ENCODE measurements around the gene ARMC7. TPM values are rescaled to one million over a fixed set of nuclear protein-coding genes. Genes with fewer than 3 reads are reported as not detected.

ARMC7 gene
- 10 to 100 TPM; 16.1 to 17.0 TPM for total RNA-seq

GRCh38 chr17:75109407-75110233, at the start of gene ARMC7:
Gene ARMC7 (plus strand): TSS chr17:75109969. CDS start chr17:75110289, 320 bp downstream.
- peaks cover 48% of the 10 kb centered on the region for H3K4me1 Mint-ChIP-seq (ENCODE audit: low read depth)
- H3K9me3 Mint-ChIP-seq (ENCODE audit: insufficient read depth) = no peaks in the 10 kb centered on the region
- DNase-seq (peak; percentile 92), ATAC-seq (peak; percentile 86)
- peak within 1 kb of the TSS; percentile 92 for H3K4me3 Mint-ChIP-seq
- ChIA-PET CTCF (interaction anchor here (0.8 to 8.9 kb wide), 5 partner anchors 22 to 148 kb away, joined by 3 to 210 read pairs (median 14); partner anchors contain the start of gene NT5C), POLR2A (interaction anchor here (0.7 to 2.5 kb wide), 10 partner anchors 14 to 161 kb away, joined by 3 to 10 read pairs (median 4); partner anchors contain the start of genes MIF4GD, NT5C, NUP85 and SLC16A5)
- no peaks in the 10 kb centered on the region for H3K27me3 Mint-ChIP-seq (ENCODE audit: low read depth)
- peaks cover 15% of the 10 kb centered on the region for H3K36me3 Mint-ChIP-seq (ENCODE audit: low read depth)
- peak within 1 kb of the TSS; percentile 87 for H3K27ac Mint-ChIP-seq

DNA sequence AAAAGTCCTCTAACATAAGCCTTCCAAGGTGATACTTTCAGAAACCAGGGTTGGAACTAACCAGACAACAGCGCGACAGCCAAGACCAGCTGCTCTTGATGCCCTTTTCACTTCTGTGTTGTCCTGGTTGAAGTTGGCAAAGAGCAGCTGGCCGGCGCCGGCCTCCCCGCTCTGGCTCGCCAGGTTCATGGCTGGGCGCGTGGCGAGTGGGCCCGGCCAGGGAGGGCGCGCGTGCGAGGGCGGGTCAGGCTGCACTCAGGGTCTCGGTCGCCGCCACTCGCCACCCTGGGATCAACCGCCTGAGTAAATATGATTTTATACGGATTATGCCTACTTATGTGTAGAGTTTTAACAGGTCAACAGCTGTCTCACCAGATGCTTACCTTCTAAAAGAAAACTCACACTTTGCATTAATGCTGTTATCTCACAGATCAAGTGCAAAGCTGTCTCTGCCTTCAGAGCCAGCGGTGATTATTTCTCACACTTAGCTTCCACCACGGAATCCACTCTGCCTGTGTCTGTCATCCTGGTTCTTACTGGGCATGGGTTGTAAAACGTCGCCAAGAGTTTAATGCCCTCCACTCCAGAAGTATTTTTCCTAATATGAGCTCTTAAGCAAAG, 49.2 kb upstream of the ARMC7 start:
- POLR2A ChIA-PET = interaction anchor here (1.0 to 1.2 kb wide), 2 partner anchors 94 to 141 kb away, joined by 3 to 5 read pairs; no protein-coding TSS in a partner anchor
- Mint-ChIP-seq H3K36me3 (ENCODE audit: low read depth) (peaks cover 42% of the 10 kb centered on the region), H3K4me3 (no peak overlapping the region), H3K27me3 (ENCODE audit: low read depth) (no peaks in the 10 kb centered on the region), H3K9me3 (ENCODE audit: insufficient read depth) (no peaks in the 10 kb centered on the region), H3K27ac (no peak overlapping the region), H3K4me1 (ENCODE audit: low read depth) (peaks cover 25% of the 10 kb centered on the region)
- ATAC-seq = no peak
- CTCF ChIA-PET = interaction anchor here (0.5 to 3.7 kb wide), 18 partner anchors 9 to 352 kb away, joined by 3 to 25 read pairs (median 7); partner anchors contain the start of genes MIF4GD and NT5C
- DNase-seq = no peak

- CTCF ChIA-PET = interaction anchor here (1.0 to 3.7 kb wide), 12 partner anchors 8 to 159 kb away, joined by 3 to 25 read pairs (median 7); partner anchors contain the start of gene NT5C
- ATAC-seq = no peak
- H3K36me3 Mint-ChIP-seq (ENCODE audit: low read depth) = peaks cover 41% of the 10 kb centered on the region
These were observed 48.7 kb upstream of the ARMC7 start for GRCh38 chr17:75061055-75061438.

GRCh38 chr17:75061618-75062017, 48.2 kb upstream of the ARMC7 start:
- no peaks in the 10 kb centered on the region for H3K27me3 Mint-ChIP-seq (ENCODE audit: low read depth)
- ChIA-PET CTCF (interaction anchor here (1.0 to 3.7 kb wide), 5 partner anchors 13 to 100 kb away, joined by 3 to 25 read pairs (median 4); no protein-coding TSS in a partner anchor), POLR2A (no interaction called here)
- no peak overlapping the region for H3K4me3 Mint-ChIP-seq
- no peaks in the 10 kb centered on the region for H3K9me3 Mint-ChIP-seq (ENCODE audit: insufficient read depth)
- no peak for ATAC-seq
- H3K4me1 Mint-ChIP-seq (ENCODE audit: low read depth) = peaks cover 27% of the 10 kb centered on the region
- no peak overlapping the region for H3K27ac Mint-ChIP-seq
- peaks cover 35% of the 10 kb centered on the region for H3K36me3 Mint-ChIP-seq (ENCODE audit: low read depth)
- DNase-seq = no peak

More at GRCh38 chr17:75061055-75061438, 48.7 kb upstream of the ARMC7 start:
- Mint-ChIP-seq H3K4me3 (no peak overlapping the region), H3K9me3 (ENCODE audit: insufficient read depth) (no peaks in the 10 kb centered on the region), H3K4me1 (ENCODE audit: low read depth) (peaks cover 28% of the 10 kb centered on the region), H3K27ac (no peak overlapping the region), H3K27me3 (ENCODE audit: low read depth) (no peaks in the 10 kb centered on the region)
- POLR2A ChIA-PET = interaction anchor here (1.2 kb wide), 1 partner anchor 140 kb away, joined by 5 read pairs; no protein-coding TSS in a partner anchor
- no peak for DNase-seq

GRCh38 chr17:75063201-75063600, 46.6 kb upstream of the ARMC7 start:
- Mint-ChIP-seq H3K27me3 (ENCODE audit: low read depth) (no peaks in the 10 kb centered on the region), H3K9me3 (ENCODE audit: insufficient read depth) (no peaks in the 10 kb centered on the region), H3K4me3 (no peak overlapping the region), H3K36me3 (ENCODE audit: low read depth) (peaks cover 33% of the 10 kb centered on the region), H3K27ac (no peak overlapping the region), H3K4me1 (ENCODE audit: low read depth) (peaks cover 40% of the 10 kb centered on the region)
- ATAC-seq (no peak), DNase-seq (no peak)
- POLR2A ChIA-PET = interaction anchor here (0.7 kb wide), 1 partner anchor 26 kb away, joined by 3 read pairs; no protein-coding TSS in a partner anchor
- CTCF ChIA-PET = interaction anchor here (1.2 kb wide), 1 partner anchor 102 kb away, joined by 8 read pairs; no protein-coding TSS in a partner anchor

DNA sequence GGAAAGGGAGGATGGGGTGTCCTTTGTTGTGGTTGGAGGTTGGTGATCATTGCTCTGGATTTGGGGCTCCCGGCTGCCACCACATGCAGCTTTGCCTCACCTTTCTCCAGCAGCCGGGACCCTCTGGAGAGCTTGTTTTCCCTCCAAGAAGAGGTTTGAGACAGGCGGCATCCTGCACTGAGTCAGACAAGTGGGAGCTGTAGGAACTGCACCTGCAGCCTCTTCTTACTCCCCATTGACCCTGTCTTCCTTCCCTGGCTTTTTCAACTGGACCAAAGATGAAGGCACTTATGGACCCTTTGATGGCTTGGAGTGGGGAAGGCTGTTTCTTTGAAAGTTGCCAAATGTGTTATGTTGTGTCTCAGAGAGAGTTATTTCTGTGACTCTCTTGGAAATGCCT, 46.1 kb upstream of the ARMC7 start:
- ChIA-PET POLR2A (interaction anchor here (0.7 kb wide), 1 partner anchor 26 kb away, joined by 3 read pairs; no protein-coding TSS in a partner anchor), CTCF (interaction anchor here (1.2 kb wide), 1 partner anchor 102 kb away, joined by 8 read pairs; no protein-coding TSS in a partner anchor)
- Mint-ChIP-seq H3K27ac (no peak overlapping the region), H3K4me3 (no peak overlapping the region), H3K36me3 (ENCODE audit: low read depth) (peaks cover 33% of the 10 kb centered on the region), H3K27me3 (ENCODE audit: low read depth) (no peaks in the 10 kb centered on the region), H3K4me1 (ENCODE audit: low read depth) (peaks cover 42% of the 10 kb centered on the region), H3K9me3 (ENCODE audit: insufficient read depth) (no peaks in the 10 kb centered on the region)
- ATAC-seq (no peak), DNase-seq (no peak)

- Mint-ChIP-seq H3K27ac (no peak overlapping the region), H3K27me3 (ENCODE audit: low read depth) (no peaks in the 10 kb centered on the region), H3K4me1 (ENCODE audit: low read depth) (peaks cover 45% of the 10 kb centered on the region), H3K4me3 (no peak overlapping the region), H3K9me3 (ENCODE audit: insufficient read depth) (no peaks in the 10 kb centered on the region), H3K36me3 (ENCODE audit: low read depth) (peaks cover 33% of the 10 kb centered on the region)
- ChIA-PET POLR2A (interaction anchor here (0.7 kb wide), 1 partner anchor 25 kb away, joined by 3 read pairs; no protein-coding TSS in a partner anchor), CTCF (interaction anchor here (1.2 kb wide), 1 partner anchor 102 kb away, joined by 8 read pairs; no protein-coding TSS in a partner anchor)
- DNase-seq (no peak), ATAC-seq (no peak)
These were observed 45.7 kb upstream of the ARMC7 start for GRCh38 chr17:75064040-75064439.

GRCh38 chr17:75064460-75064859, 45.3 kb upstream of the ARMC7 start:
- ATAC-seq = no peak
- H3K27ac Mint-ChIP-seq = peak overlapping the region; percentile 20
- peaks cover 31% of the 10 kb centered on the region for H3K36me3 Mint-ChIP-seq (ENCODE audit: low read depth)
- H3K27me3 Mint-ChIP-seq (ENCODE audit: low read depth) = no peaks in the 10 kb centered on the region
- no peak overlapping the region for H3K4me3 Mint-ChIP-seq
- no peaks in the 10 kb centered on the region for H3K9me3 Mint-ChIP-seq (ENCODE audit: insufficient read depth)
- ChIA-PET CTCF (no interaction called here), POLR2A (no interaction called here)
- peaks cover 45% of the 10 kb centered on the region for H3K4me1 Mint-ChIP-seq (ENCODE audit: low read depth)
- no peak for DNase-seq

GRCh38 chr17:75064867-75065561, 44.8 kb upstream of the ARMC7 start:
- no peak for DNase-seq
- peaks cover 46% of the 10 kb centered on the region for H3K4me1 Mint-ChIP-seq (ENCODE audit: low read depth)
- H3K27ac Mint-ChIP-seq = peak overlapping the region; percentile 65
- ATAC-seq = no peak
- no peaks in the 10 kb centered on the region for H3K9me3 Mint-ChIP-seq (ENCODE audit: insufficient read depth)
- ChIA-PET CTCF (no interaction called here), POLR2A (no interaction called here)
- no peak overlapping the region for H3K4me3 Mint-ChIP-seq
- peaks cover 26% of the 10 kb centered on the region for H3K36me3 Mint-ChIP-seq (ENCODE audit: low read depth)
- H3K27me3 Mint-ChIP-seq (ENCODE audit: low read depth) = no peaks in the 10 kb centered on the region

DNA sequence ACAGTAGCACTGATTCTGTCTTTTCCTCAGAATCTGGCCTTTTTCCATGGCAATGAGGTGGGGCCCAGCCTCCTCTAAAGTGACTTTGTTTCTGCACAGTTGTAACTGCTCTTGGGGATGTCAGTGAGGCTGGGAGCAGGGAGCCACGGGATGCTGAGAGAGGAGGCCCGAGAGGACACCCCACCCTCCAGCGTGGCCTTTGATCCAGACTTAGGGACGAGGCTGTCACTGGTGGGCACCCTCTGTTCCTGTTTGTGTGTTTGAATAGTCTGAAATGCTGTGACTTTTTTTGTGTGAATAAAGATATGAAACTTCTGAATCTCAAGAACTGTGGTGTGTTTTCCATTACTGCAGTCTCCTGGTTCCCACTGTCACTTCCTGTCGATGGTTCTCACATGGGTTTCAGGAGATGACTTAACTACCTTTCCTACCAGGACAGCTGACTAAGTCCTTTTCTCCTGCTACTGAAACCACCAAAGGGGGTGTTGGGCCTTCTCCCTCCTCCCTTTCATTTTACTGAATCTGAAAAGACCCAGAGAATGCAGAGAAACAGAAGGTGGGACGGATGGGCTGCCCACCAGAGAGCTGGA, 44.1 kb upstream of the ARMC7 start:
- DNase-seq (no peak), ATAC-seq (no peak)
- Mint-ChIP-seq H3K27ac (peak overlapping the region; percentile 65), H3K4me3 (no peak overlapping the region), H3K36me3 (ENCODE audit: low read depth) (peaks cover 25% of the 10 kb centered on the region), H3K27me3 (ENCODE audit: low read depth) (no peaks in the 10 kb centered on the region), H3K4me1 (ENCODE audit: low read depth) (peaks cover 46% of the 10 kb centered on the region), H3K9me3 (ENCODE audit: insufficient read depth) (no peaks in the 10 kb centered on the region)
- POLR2A ChIA-PET = no interaction called here
- CTCF ChIA-PET = no interaction called here

DNA sequence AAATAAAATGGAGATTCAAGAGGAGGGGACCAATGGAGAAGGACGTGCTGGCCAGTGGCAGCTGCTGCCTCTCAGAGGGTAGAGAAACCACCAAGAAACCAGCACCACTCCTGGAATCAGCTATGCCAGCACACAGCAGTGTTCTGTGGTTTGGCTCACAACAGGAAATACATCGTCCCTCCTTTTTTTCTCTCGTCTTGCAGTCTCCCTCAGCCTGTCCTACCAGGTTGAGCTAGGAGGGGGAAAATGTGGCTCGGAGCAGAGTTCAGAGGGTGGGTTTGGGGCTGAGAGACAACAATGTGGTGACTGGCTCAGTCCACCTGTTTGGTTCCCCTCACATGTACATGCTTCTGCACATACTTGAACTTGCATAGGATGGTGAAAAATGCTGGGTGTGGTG, 41.9 kb upstream of the ARMC7 start:
- no peaks in the 10 kb centered on the region for H3K9me3 Mint-ChIP-seq (ENCODE audit: insufficient read depth)
- ATAC-seq (peak; percentile 83), DNase-seq (peak; percentile 66)
- H3K27ac Mint-ChIP-seq = peak overlapping the region; percentile 92
- CTCF ChIA-PET = interaction anchor here (0.7 to 2.3 kb wide), 11 partner anchors 8 to 565 kb away, joined by 3 to 8 read pairs (median 4); partner anchors contain the start of genes ATP5PD, KCTD2, MRPL58 and NT5C
- peaks cover 38% of the 10 kb centered on the region for H3K4me1 Mint-ChIP-seq (ENCODE audit: low read depth)
- peak overlapping the region; percentile 43 for H3K4me3 Mint-ChIP-seq
- H3K36me3 Mint-ChIP-seq (ENCODE audit: low read depth) = peaks cover 16% of the 10 kb centered on the region
- POLR2A ChIA-PET = interaction anchor here (1.0 to 1.2 kb wide), 3 partner anchors 8 to 193 kb away, joined by 3 to 6 read pairs (median 4); no protein-coding TSS in a partner anchor
- H3K27me3 Mint-ChIP-seq (ENCODE audit: low read depth) = no peaks in the 10 kb centered on the region

All from activated CD8-positive, alpha-beta T cell treated with anti-CD3 and anti-CD28 coated beads, Interleukin-2, amount 10 ng/mL, durations not matched to agents 7 days and 5 days (primary cell).